Measurements from ENCODE around the gene SBK2. TPM values are rescaled to one million over a fixed set of nuclear protein-coding genes. Genes with fewer than 3 reads are reported as not detected.
A peak's percentile ranks its signal among the peaks of the same experiment; 100 is the strongest.

Gene SBK2
- total RNA-seq, 1 experiment from 2014 or later, result 5.2 TPM

- TF ChIP-seq STAT6 (CRISPR knock-in tag; conservative IDR thresholded peaks at IDR 0.05; ENCODE audit: low read depth), result peak; percentile 95; the same call in 1 of the 2 replicates
- TF ChIP-seq FOXJ3 (CRISPR knock-in tag; IDR thresholded peaks at IDR 0.05; ENCODE audit: borderline replicate concordance), result peak; percentile 96
- peak; percentile 94 for TF ChIP-seq TEAD4 (CRISPR knock-in tag; IDR thresholded peaks at IDR 0.05)
- no peak for TF ChIP-seq MXD4 (CRISPR knock-in tag; IDR thresholded peaks at IDR 0.05; ENCODE audit: borderline replicate concordance)
- peak; percentile 93 for TF ChIP-seq NR1H2 (CRISPR knock-in tag; IDR thresholded peaks at IDR 0.05)
- TF ChIP-seq NR2C2 (CRISPR knock-in tag; IDR thresholded peaks at IDR 0.05), result peak; percentile 83
- peak; percentile 98 for TF ChIP-seq ESRRA (CRISPR knock-in tag; IDR thresholded peaks at IDR 0.05; ENCODE audit: borderline replicate concordance)
- peak; percentile 95; the same call in 1 of the 2 replicates for TF ChIP-seq PREB (CRISPR knock-in tag; IDR thresholded peaks at IDR 0.05; ENCODE audit: borderline replicate concordance)
- peak; percentile 100 for TF ChIP-seq MAX (CRISPR knock-in tag; IDR thresholded peaks at IDR 0.05)
- no peak for TF ChIP-seq ERG (CRISPR knock-in tag; IDR thresholded peaks at IDR 0.05)
- TF ChIP-seq ATF3 (CRISPR knock-in tag; conservative IDR thresholded peaks at IDR 0.05), result peak; percentile 84; the same call in 1 of the 2 replicates
- TF ChIP-seq ZNF416 (CRISPR knock-in tag; IDR thresholded peaks at IDR 0.05), result no peak
- TF ChIP-seq ZNF423 (CRISPR knock-in tag; IDR thresholded peaks at IDR 0.05), result no peak
- TF ChIP-seq USF1 (CRISPR knock-in tag; IDR thresholded peaks at IDR 0.05), result peak; percentile 88
- TF ChIP-seq CTCF (IDR thresholded peaks at IDR 0.05), result peak; percentile 99
- TF ChIP-seq TEAD1 (CRISPR knock-in tag; IDR thresholded peaks at IDR 0.05), result peak; percentile 99
- TF ChIP-seq TP53 (CRISPR knock-in tag; IDR thresholded peaks at IDR 0.05), result peak; percentile 99
- peak; percentile 96 for TF ChIP-seq NFYB (CRISPR knock-in tag; conservative IDR thresholded peaks at IDR 0.05; ENCODE audit: low read depth)
- TF ChIP-seq AR (CRISPR knock-in tag; IDR thresholded peaks at IDR 0.05), result no peak
- peak; percentile 94 for TF ChIP-seq IRF2 (CRISPR knock-in tag; IDR thresholded peaks at IDR 0.05; ENCODE audit: borderline replicate concordance, low read depth)
- no peak; the same call in 1 of the 2 replicates for TF ChIP-seq MLX (CRISPR knock-in tag; IDR thresholded peaks at IDR 0.05)
- TF ChIP-seq KAT7 (CRISPR knock-in tag; IDR thresholded peaks at IDR 0.05; ENCODE audit: borderline replicate concordance), result no peak
- TF ChIP-seq NFATC4 (CRISPR knock-in tag; IDR thresholded peaks at IDR 0.05), result no peak
- peak; percentile 95; the same call in 1 of the 2 replicates for TF ChIP-seq ELF4 (CRISPR knock-in tag; IDR thresholded peaks at IDR 0.05; ENCODE audit: low read depth)
Observed at GRCh38 chr19:55503502-55504251, 33.3 kb downstream of the SBK2 start (continued).
